DMS 273 (cell line): Measurements from ENCODE around the gene ENDOV.

Source experiments
- DNase-seq: peaks from one replicate; lab custom pipeline; 2025; ENCODE audit not compliant: unreplicated experiment; lab: John Stamatoyannopoulos, UW

The ENDOV gene

GRCh38 chr17:80464486-80464885, 49.5 kb downstream of the ENDOV start:
- DNase-seq = no peak

GRCh38 chr17:80465327-80465974, 50.5 kb downstream of the ENDOV start:
- DNase-seq = peak; percentile 44

- no peak for DNase-seq
These were observed 51.3 kb downstream of the ENDOV start for GRCh38 chr17:80466188-80466705.

- no peak for DNase-seq
These were observed 53.3 kb downstream of the ENDOV start for GRCh38 chr17:80468242-80468641.

GRCh38 chr17:80468781-80469493, 54.0 kb downstream of the ENDOV start:
- no peak for DNase-seq

- DNase-seq = no peak
These were observed 54.7 kb downstream of the ENDOV start for GRCh38 chr17:80469667-80470066.

GRCh38 chr17:80470603-80471002, 55.6 kb downstream of the ENDOV start:
- DNase-seq = no peak

- no peak for DNase-seq
These were observed 57.0 kb downstream of the ENDOV start for GRCh38 chr17:80471922-80472321.

- DNase-seq = no peak
These were observed 58.0 kb downstream of the ENDOV start for GRCh38 chr17:80472996-80473395.

- no peak for DNase-seq
These were observed 58.7 kb downstream of the ENDOV start for GRCh38 chr17:80473701-80474100.

- DNase-seq = peak; percentile 82
These were observed 59.4 kb downstream of the ENDOV start for GRCh38 chr17:80474231-80474960.

GRCh38 chr17:80474961-80475909, 60.3 kb downstream of the ENDOV start:
- peak; percentile 77 for DNase-seq

GRCh38 chr17:80475910-80476876, 61.2 kb downstream of the ENDOV start, which contains the start of gene NPTX1:
Gene NPTX1 (minus strand): TSS chr17:80476607. CDS start chr17:80476446, 161 bp downstream.
- peak; percentile 85 for DNase-seq

- DNase-seq = peak; percentile 60
These were observed 62.1 kb downstream of the ENDOV start for GRCh38 chr17:80476877-80477646.

GRCh38 chr17:80477647-80478478, 62.9 kb downstream of the ENDOV start:
- peak; percentile 90 for DNase-seq

- DNase-seq = no peak
These were observed 63.7 kb downstream of the ENDOV start for GRCh38 chr17:80478487-80479245.

- DNase-seq = no peak
These were observed 64.2 kb downstream of the ENDOV start for GRCh38 chr17:80479246-80479566.
